Vagina (tissue), 2 donors: ENCODE measurements around the gene MIEF1. TPM values are rescaled to one million over a fixed set of nuclear protein-coding genes. Genes with fewer than 3 reads are reported as not detected.
A peak's percentile ranks its signal among the peaks of the same experiment; 100 is the strongest.

ENCODE experiments used
- DNase-seq, 2 donors: peaks; one replicate each; pipeline ENCODE4 v3.0.0-alpha.2; 2017; ENCODE audit errors: extremely low spot score in 2 of 2
- H3K27ac ChIP-seq: fragments of 200-600 bp; sonication (generic); one replicate; pipeline ENCODE4 v1.5.1; 2019
- H3K27me3 ChIP-seq: fragments of 200-600 bp; sonication (generic); one replicate; pipeline ENCODE4 v1.5.1; 2019
- H3K36me3 ChIP-seq, 2 donors: fragments of 200-600 bp; sonication (generic); one replicate each; pipeline ENCODE4 v1.5.1; 2017 to 2019
- H3K4me1 ChIP-seq: fragments of 200-600 bp; sonication (generic); one replicate; pipeline ENCODE4 v1.5.1; 2019
- H3K4me3 ChIP-seq, 2 donors: fragments of 200-600 bp; sonication (generic); 1 replicate in 1 of 2; 2 replicates in 1 of 2; pipeline ENCODE4 v1.5.1; 2016 to 2019
- H3K9me3 ChIP-seq: fragments of 200-600 bp; sonication (generic); one replicate; pipeline ENCODE4 v1.5.1; 2019
- POLR2A ChIP-seq, 2 donors: fragments of 450-650 bp; IDR thresholded peaks; one replicate each; pipeline ENCODE4 v1.6.1; 2017; ENCODE audit warnings: antibody characterized with exemption in 2 of 2, mild to moderate bottlenecking in 2 of 2, moderate library complexity in 2 of 2
- POLR2AphosphoS5 ChIP-seq, 2 donors: sonication (generic); formaldehyde crosslinking; IDR thresholded peaks; one replicate each; pipeline ENCODE4 v1.9.0; 2017; ENCODE audit warnings: antibody characterized with exemption in 2 of 2, mild to moderate bottlenecking in 2 of 2, low read depth in 1 of 2; ENCODE audit not compliant: insufficient read depth in 1 of 2
- intact Hi-C: fragments of 100-400 bp; cut with DNase I; formaldehyde crosslinking; loops from one replicate; pipeline ENCODE4 v1.15.1; 2023
- total RNA-seq: library from RNA; depleted of rRNA; stranded (reverse); fragments of >200 nt; gene quantifications from one replicate; pipeline ENCODE4 v1.2.3, GENCODE V29; 2016
- TF ChIP-seq, protein P1 (sequence below), 3 experiments: fragments of 450-650 bp in 2 of 3; fragments of 200-600 bp in 1 of 3; sonication (generic) in 1 of 3; IDR thresholded peaks; one replicate each; pipeline ENCODE4 v1.5.1; 2017 to 2019; ENCODE audit warnings: antibody characterized with exemption in 3 of 3, mild to moderate bottlenecking in 2 of 3, moderate library complexity in 2 of 3

Gene MIEF1
- total RNA-seq, 1 donor from 2014 or later, result 18.9 TPM

DNA sequence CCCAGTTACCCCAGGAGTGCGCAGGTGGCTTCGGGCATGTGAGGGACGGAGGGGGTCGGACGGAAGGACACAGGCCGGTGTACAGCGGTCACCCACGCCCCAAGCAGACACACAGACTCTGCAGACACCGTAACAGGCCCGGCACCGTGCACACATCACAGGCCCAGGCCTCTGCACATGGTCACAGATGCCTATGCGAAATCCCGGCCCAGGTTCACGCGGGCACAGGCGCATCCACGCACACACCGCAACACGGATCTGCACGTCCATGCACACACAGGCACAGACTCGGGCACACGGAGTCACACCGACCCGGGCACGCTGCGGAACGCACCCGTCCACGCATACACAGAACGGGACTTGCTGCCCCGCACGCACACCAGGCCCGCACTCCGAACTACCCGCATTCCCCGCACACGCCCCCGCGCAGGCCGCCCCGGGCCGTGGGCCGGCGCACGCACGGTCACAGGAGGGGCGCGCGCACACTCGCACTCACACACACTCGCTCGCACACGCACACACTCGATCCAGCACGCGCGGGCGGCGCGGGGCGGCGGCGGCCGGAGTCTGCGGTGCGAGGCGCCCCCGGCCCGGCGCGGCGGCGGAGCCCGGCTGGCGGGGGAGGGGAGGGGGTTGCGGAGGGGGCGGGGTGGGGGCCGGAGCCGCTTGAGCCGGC is 45.4 kb upstream of the MIEF1 start, which contains the start of gene MGAT3:
TSS of gene MGAT3 (plus strand) at position 491 of the 676 bp plus-strand sequence. CDS start 30,336 bp downstream, outside the sequence.
- no peaks in the 10 kb centered on the region for H3K9me3 ChIP-seq
- H3K4me1 ChIP-seq, result peaks cover 11% of the 10 kb centered on the region
- peak within 1 kb of the TSS; percentile 53 for H3K27ac ChIP-seq
- H3K4me3 ChIP-seq, result peak within 1 kb of the TSS; percentile 44 to 76
- H3K27me3 ChIP-seq, result no peaks in the 10 kb centered on the region
- no peaks in the 10 kb centered on the region for H3K36me3 ChIP-seq
- DNase-seq, result no peak
- TF ChIP-seq POLR2A (IDR thresholded peaks at IDR 0.05), result no peak
- TF ChIP-seq, protein P1, sequence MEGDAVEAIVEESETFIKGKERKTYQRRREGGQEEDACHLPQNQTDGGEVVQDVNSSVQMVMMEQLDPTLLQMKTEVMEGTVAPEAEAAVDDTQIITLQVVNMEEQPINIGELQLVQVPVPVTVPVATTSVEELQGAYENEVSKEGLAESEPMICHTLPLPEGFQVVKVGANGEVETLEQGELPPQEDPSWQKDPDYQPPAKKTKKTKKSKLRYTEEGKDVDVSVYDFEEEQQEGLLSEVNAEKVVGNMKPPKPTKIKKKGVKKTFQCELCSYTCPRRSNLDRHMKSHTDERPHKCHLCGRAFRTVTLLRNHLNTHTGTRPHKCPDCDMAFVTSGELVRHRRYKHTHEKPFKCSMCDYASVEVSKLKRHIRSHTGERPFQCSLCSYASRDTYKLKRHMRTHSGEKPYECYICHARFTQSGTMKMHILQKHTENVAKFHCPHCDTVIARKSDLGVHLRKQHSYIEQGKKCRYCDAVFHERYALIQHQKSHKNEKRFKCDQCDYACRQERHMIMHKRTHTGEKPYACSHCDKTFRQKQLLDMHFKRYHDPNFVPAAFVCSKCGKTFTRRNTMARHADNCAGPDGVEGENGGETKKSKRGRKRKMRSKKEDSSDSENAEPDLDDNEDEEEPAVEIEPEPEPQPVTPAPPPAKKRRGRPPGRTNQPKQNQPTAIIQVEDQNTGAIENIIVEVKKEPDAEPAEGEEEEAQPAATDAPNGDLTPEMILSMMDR (IDR thresholded peaks at IDR 0.05), result no peak
- no peak for TF ChIP-seq POLR2AphosphoS5 (IDR thresholded peaks at IDR 0.05; ENCODE audit: insufficient read depth in 1 of 2, low read depth in 1 of 2)
- intact Hi-C loops, result no loop called here

GRCh38 chr22:39457198-39457555 is 44.9 kb upstream of the MIEF1 start:
- no peak overlapping the region for H3K27ac ChIP-seq
- TF ChIP-seq POLR2AphosphoS5 (IDR thresholded peaks at IDR 0.05; ENCODE audit: insufficient read depth in 1 of 2, low read depth in 1 of 2), result no peak
- no peak for TF ChIP-seq POLR2A (IDR thresholded peaks at IDR 0.05)
- TF ChIP-seq, protein P1 (IDR thresholded peaks at IDR 0.05), result no peak

GRCh38 chr22:39457556-39458443 is 44.3 kb upstream of the MIEF1 start:
- TF ChIP-seq, protein P1 (IDR thresholded peaks at IDR 0.05), result no peak
- TF ChIP-seq POLR2AphosphoS5 (IDR thresholded peaks at IDR 0.05; ENCODE audit: insufficient read depth in 1 of 2, low read depth in 1 of 2), result no peak
- TF ChIP-seq POLR2A (IDR thresholded peaks at IDR 0.05), result no peak
- peaks cover 18% of the 10 kb centered on the region for H3K4me1 ChIP-seq
- H3K27ac ChIP-seq, result peak overlapping the region; percentile 53
- no peaks in the 10 kb centered on the region for H3K27me3 ChIP-seq
- H3K9me3 ChIP-seq, result no peaks in the 10 kb centered on the region
- intact Hi-C loops, result no loop called here
- DNase-seq, result no peak
- H3K4me3 ChIP-seq, result peak overlapping the region; percentile 44 to 76
- H3K36me3 ChIP-seq, result no peaks in the 10 kb centered on the region

More at GRCh38 chr22:39457198-39457555, 44.9 kb upstream of the MIEF1 start:
- Histone ChIP-seq H3K9me3 (no peaks in the 10 kb centered on the region), H3K4me3 (peak overlapping the region; percentile 44 to 76), H3K4me1 (peaks cover 12% of the 10 kb centered on the region), H3K36me3 (no peaks in the 10 kb centered on the region), H3K27me3 (no peaks in the 10 kb centered on the region)
- DNase-seq, result no peak
- intact Hi-C loops, result no loop called here

- Histone ChIP-seq H3K4me3 (peak overlapping the region; percentile 44 to 76), H3K36me3 (no peaks in the 10 kb centered on the region), H3K9me3 (no peaks in the 10 kb centered on the region), H3K4me1 (peaks cover 19% of the 10 kb centered on the region), H3K27me3 (no peaks in the 10 kb centered on the region), H3K27ac (peak overlapping the region; percentile 53)
- intact Hi-C loops, result no loop called here
- no peak for DNase-seq
- no peak for TF ChIP-seq POLR2AphosphoS5 (IDR thresholded peaks at IDR 0.05; ENCODE audit: insufficient read depth in 1 of 2, low read depth in 1 of 2)
- TF ChIP-seq POLR2A (IDR thresholded peaks at IDR 0.05), result no peak
- TF ChIP-seq, protein P1 (IDR thresholded peaks at IDR 0.05), result no peak
These were observed 43.5 kb upstream of the MIEF1 start for GRCh38 chr22:39458444-39459083.
